ENCODE results near the gene CASZ1. TPM values are rescaled to one million over a fixed set of nuclear protein-coding genes. Genes with fewer than 3 reads are reported as not detected.

Gene CASZ1
- total and polyA plus RNA-seq, 2 donors (not counting 3 experiments of a cell fraction or from before 2014, with no cell fraction given), result 1.5 to 5.2 TPM

GRCh38 chr1:10634075-10634427 is 162.4 kb downstream of the CASZ1 start:
- Histone ChIP-seq H3K4me2 (ENCODE audit: insufficient read depth, low read length) (no peak overlapping the region), H3K27ac (ENCODE audit: insufficient read depth, low read depth, low read length) (no peak overlapping the region)

More at GRCh38 chr1:10634075-10634427, 162.4 kb downstream of the CASZ1 start:
- H3K27me3 ChIP-seq (ENCODE audit: control insufficient read depth in 2 of 2, insufficient read depth in 2 of 2, low read length in 2 of 2), result peaks cover 0 to 9% of the 10 kb centered on the region in 2 experiments
- no peak overlapping the region for H3K4me3 ChIP-seq (replicated peaks in 1 of 3; ENCODE audit: insufficient read depth in 1 of 3, low read depth in 1 of 3, low read length in 3 of 3)
- TF ChIP-seq FOS (IDR thresholded peaks at IDR 0.05; ENCODE audit: borderline replicate concordance, insufficient read depth, low read length) (no peak), EZH2 (IDR thresholded peaks at IDR 0.05; ENCODE audit: borderline replicate concordance, low read depth, low read length, severe bottlenecking) (no peak), MYC (IDR thresholded peaks at IDR 0.05; ENCODE audit: low read depth, low read length) (no peak), MAX (IDR thresholded peaks at IDR 0.05; ENCODE audit: insufficient read depth, insufficient read length) (no peak), GATA2 (IDR thresholded peaks at IDR 0.05; ENCODE audit: insufficient read depth, insufficient read length, low read depth, low read length) (no peak), CTCF (IDR thresholded peaks at IDR 0.05; ENCODE audit: extremely low read depth in 1 of 2, insufficient read depth in 1 of 2, low read depth in 1 of 2, low read length in 2 of 2) (no peak), POLR2AphosphoS5 (IDR thresholded peaks at IDR 0.05; ENCODE audit: insufficient read depth, low read depth, low read length) (no peak), POLR2A (IDR thresholded peaks at IDR 0.05; ENCODE audit: low read depth, low read length) (no peak), JUN (IDR thresholded peaks at IDR 0.05; ENCODE audit: borderline replicate concordance, insufficient read depth, insufficient read length, low read depth) (no peak)
- DNase-seq (ENCODE audit: low read depth, low spot score), result no peak
- no peak for FAIRE-seq
- dilution Hi-C loops (cut with MboI; ENCODE audit: extremely low pct_ligation_motif_present, low sequenced_read_pairs), result no loop called here
- BruUV-seq (replicated peaks), result no TSS peak
- H3K9ac ChIP-seq (replicated peaks; ENCODE audit: extremely low read depth, insufficient read depth, low read length), result no peak overlapping the region
- POLR2A ChIA-PET, result no interaction called here
- peaks cover 7% of the 10 kb centered on the region for H3K4me1 ChIP-seq (ENCODE audit: control insufficient read depth, extremely low read depth, insufficient read depth, low read length)
- no peaks in the 10 kb centered on the region for H3K79me2 ChIP-seq (ENCODE audit: control insufficient read depth, insufficient read depth, low read length)
- no peaks in the 10 kb centered on the region for H3K9me1 ChIP-seq (replicated peaks; ENCODE audit: control insufficient read depth, extremely low read depth, insufficient read depth, low read length)
- intact Hi-C loops (cut with micrococcal nuclease), result loop anchor here (10.0 kb wide), 1 partner anchor 231 kb away; no protein-coding TSS in a partner anchor
- H4K20me1 ChIP-seq (replicated peaks; ENCODE audit: control insufficient read depth, extremely low read depth, insufficient read depth, low read length), result no peaks in the 10 kb centered on the region
- H3K9me3 ChIP-seq (replicated peaks; ENCODE audit: control insufficient read depth, insufficient read depth, low read length), result no peaks in the 10 kb centered on the region
- peaks cover 0 to 4% of the 10 kb centered on the region in 2 experiments for H3K36me3 ChIP-seq (ENCODE audit: control insufficient read depth in 2 of 2, extremely low read depth in 1 of 2, insufficient read depth in 2 of 2, low read length in 2 of 2)
- no peak overlapping the region for H2AFZ ChIP-seq (ENCODE audit: low read depth, low read length)
- CTCF ChIA-PET, result no interaction called here
